Left cardiac atrium (tissue), 4 donors: ENCODE data around the gene KICS2. TPM values are rescaled to one million over a fixed set of nuclear protein-coding genes. Genes with fewer than 3 reads are reported as not detected.

Experiments
- ATAC-seq, 2 donors: fragments of 200-7000 bp; cut with Tn5 transposase; one replicate each; pipeline ENCODE4 v1.9.1; 2020; ENCODE audit warnings: mild to moderate bottlenecking in 2 of 2, moderate library complexity in 2 of 2
- DNase-seq: peaks from one replicate; pipeline ENCODE4 v3.0.0-alpha.2; 2020
- intact Hi-C, 2 donors: fragments of 100-400 bp; cut with DNase I; formaldehyde crosslinking; loops; one replicate each; pipeline versions ENCODE4 v1.14.1 to v1.15.1; 2022 to 2023
- long read RNA-seq: library from polyadenylated mRNA; unstranded; transcript quantifications from one replicate; pipeline ENCODE4 v2.0.0, GENCODE V29; 2021
- total RNA-seq, 2 donors: library from RNA; stranded (reverse); fragmentation: NEBNext Ultra II Directional; extraction: Animal tissue kit (Norgen Biotek cat#: 25700); gene quantifications; one replicate each; pipeline ENCODE4 v1.2.1, GENCODE V29; 2021
- donor health status: DM: no; HTN: yes; CAD: no.
- donor health status: DM: no; HTN: yes; CAD: no; lungs with severe emphysema.
- donor health status: DM: yes; HTN: yes; CAD: no.
- donor health status: Dilated cardiomyopathy.

Gene KICS2
- total RNA-seq, result 1 to 10 TPM; 3.5 to 5.1 TPM
- long read RNA-seq, full-length matches to known transcripts, result 2 of 2 reads
- long read RNA-seq, partial matches to known transcripts, result 0 of 2 reads
- long read RNA-seq, other reads (novel, unspliced or antisense), result 0 of 2 reads

- ATAC-seq (peak; percentile 99), DNase-seq (peak; percentile 96)
- intact Hi-C loops, result no loop called here
Observed at GRCh38 chr12:64222009-64222765, at the start of gene KICS2. TSS of gene KICS2 (minus strand) at chr12:64222296. CDS start at chr12:64222237, 59 bp downstream.

GRCh38 chr12:64270411-64270810 lies 48.3 kb upstream of the KICS2 start:
- intact Hi-C loops, result no loop called here

GRCh38 chr12:64269161-64269560 lies 47.1 kb upstream of the KICS2 start:
- DNase-seq, result no peak
- ATAC-seq, result no peak
- intact Hi-C loops, result no loop called here

More at GRCh38 chr12:64270411-64270810, 48.3 kb upstream of the KICS2 start:
- DNase-seq, result no peak
- ATAC-seq, result no peak

- ATAC-seq (no peak), DNase-seq (no peak)
- intact Hi-C loops, result no loop called here
Observed at GRCh38 chr12:64268409-64268808, 46.3 kb upstream of the KICS2 start.

- intact Hi-C loops, result no loop called here
- no peak for ATAC-seq
- DNase-seq, result no peak
Observed at GRCh38 chr12:64265839-64266238, 43.7 kb upstream of the KICS2 start.

DNA sequence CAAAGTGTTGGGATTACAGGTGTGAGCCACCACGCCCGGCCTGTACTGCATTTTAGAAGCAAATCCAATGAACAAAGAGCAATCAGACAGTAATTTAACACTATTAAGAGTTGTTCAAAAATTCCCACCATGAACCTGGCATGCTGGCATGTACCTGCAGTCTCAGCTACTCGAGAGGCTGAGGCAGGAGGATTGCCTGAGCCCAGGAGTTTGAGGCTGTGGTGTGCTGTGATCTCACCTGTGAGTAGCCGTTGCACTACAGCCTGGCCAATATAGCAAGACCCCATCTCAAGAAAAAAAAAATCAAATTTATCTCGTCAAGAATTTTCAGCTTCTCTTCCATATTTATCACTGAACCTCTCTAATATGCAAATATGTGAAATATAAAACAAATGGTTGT lies 39.7 kb upstream of the KICS2 start:
- DNase-seq (no peak), ATAC-seq (no peak)
- intact Hi-C loops, result no loop called here

DNA sequence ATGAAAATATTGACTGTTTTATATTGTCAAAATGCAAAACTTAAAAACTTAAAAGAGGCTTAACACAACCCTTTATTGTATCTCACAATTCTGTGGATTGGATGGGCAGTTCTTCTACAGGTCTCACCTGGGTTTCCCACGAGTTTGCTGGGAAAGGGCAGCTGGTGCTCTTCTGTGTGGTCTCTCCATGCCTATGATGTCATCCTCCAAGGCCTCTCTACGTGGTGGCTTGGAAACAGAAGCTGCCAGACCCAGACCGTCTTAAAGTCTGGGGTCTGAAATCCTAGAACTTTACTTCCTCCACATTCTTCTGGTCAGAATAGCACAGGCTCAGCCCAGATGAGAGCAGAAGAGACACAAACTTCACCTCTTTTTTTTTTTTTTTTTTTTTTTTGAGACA lies 36.5 kb upstream of the KICS2 start:
- DNase-seq (no peak), ATAC-seq (no peak)
- intact Hi-C loops, result loop anchor here in 1 of 2 donors (5.0 to 10.0 kb wide), 2 partner anchors 74 to 436 kb away; no protein-coding TSS in a partner anchor

DNA sequence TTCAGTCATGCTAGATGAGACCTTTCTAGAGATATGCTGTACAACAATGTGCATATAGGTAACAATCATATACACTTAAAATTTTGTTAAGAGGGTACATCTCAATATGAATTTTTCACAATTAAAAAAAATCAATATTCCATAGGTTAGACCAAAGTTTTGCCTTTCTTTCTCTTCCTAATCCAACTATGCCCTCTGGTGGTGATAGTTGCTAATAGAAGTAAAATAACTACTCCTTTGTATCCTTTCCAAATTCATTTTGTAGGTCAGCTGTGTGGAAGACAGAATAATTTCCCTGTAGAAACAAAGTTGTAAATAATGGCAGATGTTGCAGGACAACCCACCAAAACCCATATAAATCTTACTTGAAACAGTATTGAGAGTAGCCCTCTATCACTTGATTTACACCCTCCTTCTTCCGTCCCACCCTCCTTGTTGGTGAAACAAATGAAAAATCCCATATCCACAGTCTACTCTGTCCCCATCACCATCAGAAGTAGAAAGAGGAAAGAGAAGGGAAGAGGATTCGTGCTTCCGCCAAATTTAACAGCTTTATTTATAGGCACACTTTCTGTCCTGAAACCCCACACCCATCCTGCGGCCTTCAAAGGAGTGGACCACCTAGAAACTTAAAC lies 34.2 kb upstream of the KICS2 start:
- intact Hi-C loops, result loop anchor here (2.0 to 10.0 kb wide), 4 partner anchors 71 to 434 kb away; no protein-coding TSS in a partner anchor
- no peak for DNase-seq
- ATAC-seq, result peak; percentile 44 to 55

DNA sequence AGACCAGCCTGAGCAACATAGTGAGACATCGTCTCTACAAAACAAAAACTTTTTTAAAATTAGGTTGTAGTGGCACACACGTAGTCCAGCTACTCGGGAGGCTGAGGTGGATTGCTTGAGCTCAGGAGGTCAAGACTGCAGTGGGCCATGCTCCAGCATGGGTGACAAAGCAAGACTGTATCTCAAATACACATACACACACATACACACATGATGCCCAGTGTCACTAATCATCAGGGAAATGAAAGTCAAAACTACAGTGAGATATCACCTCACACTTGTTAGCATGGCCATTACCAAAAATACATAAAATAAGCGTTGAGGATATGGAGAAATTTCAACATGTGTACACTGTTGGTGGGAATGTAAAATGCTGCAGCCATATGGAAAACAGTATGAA lies 33.2 kb upstream of the KICS2 start:
- ATAC-seq (no peak), DNase-seq (no peak)
- intact Hi-C loops, result loop anchor here in 1 of 2 donors (5.0 to 10.0 kb wide), 2 partner anchors 70 to 433 kb away; no protein-coding TSS in a partner anchor

DNA sequence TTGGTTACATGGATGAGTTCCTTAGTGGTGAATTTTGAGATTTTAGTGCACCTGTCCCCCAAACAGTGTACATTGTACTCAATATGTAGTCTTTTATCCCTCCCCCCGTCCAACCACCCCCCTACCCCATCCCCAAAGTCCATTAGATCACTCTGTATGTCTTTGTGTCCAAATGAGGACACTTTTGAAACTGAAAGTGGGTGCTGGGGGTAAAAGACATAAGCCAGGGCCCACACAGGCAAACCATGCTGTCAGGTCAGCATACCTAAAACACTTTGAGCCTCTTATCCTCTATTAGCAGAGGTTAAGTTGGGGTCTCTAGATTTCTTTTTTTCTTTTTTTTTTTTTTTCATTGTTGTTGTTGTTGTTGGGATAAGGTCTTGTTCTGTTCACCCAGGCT lies 31.3 kb upstream of the KICS2 start:
- ATAC-seq (no peak), DNase-seq (no peak)
- intact Hi-C loops, result loop anchor here in 1 of 2 donors (10.0 kb wide), 1 partner anchor 69 kb away; no protein-coding TSS in a partner anchor

DNA sequence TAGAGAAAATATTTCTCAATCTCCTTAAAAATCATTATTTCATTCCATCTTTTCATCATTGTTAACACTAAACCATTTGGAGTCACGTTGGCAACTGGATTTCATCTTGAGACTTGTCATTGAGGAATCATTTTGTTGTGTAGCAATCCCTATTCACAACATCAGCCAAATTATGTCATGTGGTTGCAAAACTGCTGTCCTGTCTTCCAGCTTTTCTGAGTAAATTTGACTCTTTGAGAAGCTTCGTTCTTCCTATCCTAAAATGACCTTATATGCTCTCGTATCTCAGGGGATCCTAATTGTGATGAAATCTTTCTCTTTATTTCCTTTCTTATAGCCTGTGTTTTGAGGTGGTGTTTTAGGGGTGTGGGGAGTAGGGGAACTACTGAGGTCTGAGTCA lies 30.6 kb upstream of the KICS2 start:
- ATAC-seq, result peak; percentile 70 to 77
- DNase-seq, result no peak
- intact Hi-C loops, result loop anchor here in 1 of 2 donors (10.0 kb wide), 1 partner anchor 68 kb away; no protein-coding TSS in a partner anchor

- intact Hi-C loops, result no loop called here
- ATAC-seq (no peak), DNase-seq (no peak)
Observed at GRCh38 chr12:64243809-64244208, 21.7 kb upstream of the KICS2 start.

DNA sequence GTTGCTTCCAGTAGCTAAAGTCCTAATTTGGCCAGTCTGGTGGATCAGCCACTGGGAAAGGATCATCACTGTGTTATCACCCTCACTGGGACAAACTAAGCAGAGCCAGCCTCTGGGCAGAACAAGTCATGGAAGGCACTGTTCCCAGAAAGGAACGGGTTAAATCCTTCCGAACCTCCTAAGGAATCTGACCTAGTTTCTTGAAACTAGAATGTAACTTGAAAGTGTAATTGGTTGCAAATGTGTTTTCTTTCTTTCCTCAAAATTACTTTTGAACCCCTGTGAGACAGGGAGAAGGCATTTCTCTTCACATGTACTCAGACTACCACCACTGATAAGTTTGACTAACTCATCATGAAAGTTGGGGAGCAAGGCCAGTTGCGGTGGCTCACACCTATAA lies 18.7 kb upstream of the KICS2 start:
- DNase-seq (no peak), ATAC-seq (peak in 1 of 2 donors; percentile 30)
- intact Hi-C loops, result no loop called here

DNA sequence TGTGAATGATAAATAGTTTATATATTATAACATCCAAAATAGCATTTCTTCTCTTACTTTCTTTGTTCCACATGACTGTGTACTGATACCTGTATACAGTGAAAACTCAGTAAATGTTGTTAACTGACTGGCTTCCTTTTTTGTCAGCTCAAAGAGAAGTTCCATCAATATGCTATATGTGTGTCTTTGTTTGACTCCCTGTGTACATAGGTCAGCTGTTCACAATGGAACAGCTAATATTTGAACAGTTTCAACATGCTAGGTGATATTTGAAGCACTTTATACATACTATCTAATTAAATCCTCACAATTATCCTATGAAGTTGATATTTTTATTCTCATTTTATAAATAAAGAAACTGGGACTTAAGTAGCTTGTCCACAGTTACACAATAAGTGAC lies 15.3 kb upstream of the KICS2 start:
- ATAC-seq, result no peak
- intact Hi-C loops, result no loop called here
- no peak for DNase-seq

DNA sequence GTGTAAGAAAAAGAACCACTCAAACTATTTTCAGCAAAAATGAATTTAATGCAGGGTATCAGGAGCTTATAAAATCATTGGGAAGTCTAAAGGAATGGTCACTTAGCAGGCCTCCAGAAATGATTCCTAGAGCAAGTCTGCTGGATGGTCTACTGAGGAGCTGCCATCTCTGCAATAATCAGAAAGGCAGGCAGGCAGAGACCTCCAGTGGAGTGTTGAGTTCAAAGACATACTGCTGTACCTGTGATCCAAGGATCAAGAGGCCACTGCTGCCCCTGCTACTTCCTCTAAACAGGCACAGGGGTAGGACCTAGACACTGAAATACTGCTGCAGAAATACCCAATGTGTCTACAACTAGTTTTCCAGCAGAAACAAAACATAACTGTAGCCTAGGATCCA lies 14.5 kb upstream of the KICS2 start:
- DNase-seq (no peak), ATAC-seq (no peak)
- intact Hi-C loops, result no loop called here

DNA sequence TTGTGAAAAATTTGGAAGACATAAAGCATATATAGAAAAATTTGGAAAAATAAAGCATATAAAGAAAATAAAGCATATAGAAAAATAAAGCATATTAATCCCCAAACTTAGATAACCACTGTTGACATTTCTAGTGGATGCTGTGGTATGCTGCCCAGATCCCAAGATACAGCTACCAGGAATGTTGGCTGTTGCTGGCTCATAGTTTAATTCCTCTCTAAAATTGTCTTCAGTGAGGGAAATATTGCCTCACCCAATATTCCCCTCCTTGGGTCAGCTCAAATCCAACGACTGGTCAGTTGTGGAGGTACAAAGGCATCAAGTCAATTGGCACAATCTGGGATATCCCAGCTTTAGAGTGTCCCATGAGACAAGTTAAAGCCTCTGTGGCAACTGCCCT lies 10.1 kb upstream of the KICS2 start:
- DNase-seq, result no peak
- no peak for ATAC-seq
- intact Hi-C loops, result no loop called here

- ATAC-seq (no peak), DNase-seq (no peak)
- intact Hi-C loops, result no loop called here
Observed at GRCh38 chr12:64229796-64230195, 7.7 kb upstream of the KICS2 start.

- ATAC-seq, result no peak
- DNase-seq, result no peak
- intact Hi-C loops, result no loop called here
Observed at GRCh38 chr12:64229240-64229639, 7.1 kb upstream of the KICS2 start.

DNA sequence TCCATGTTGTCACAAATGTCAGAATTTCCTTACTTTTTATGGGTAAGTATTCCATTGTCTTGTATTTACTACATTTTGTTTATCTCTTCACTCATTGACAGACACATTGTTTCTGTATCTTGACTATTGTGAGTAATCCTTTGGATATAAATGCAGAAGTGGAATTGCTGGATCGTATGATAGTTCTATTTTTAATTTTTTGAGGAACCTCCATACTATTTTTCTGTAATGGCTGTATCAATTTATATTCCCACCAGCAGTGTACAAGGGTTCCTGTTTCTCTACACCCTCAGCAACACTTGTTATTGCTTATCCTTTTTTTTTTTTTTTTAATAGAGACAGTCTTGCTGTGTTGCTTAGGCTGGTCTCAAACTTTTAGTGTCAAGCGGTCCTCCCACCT lies 3.5 kb upstream of the KICS2 start:
- ATAC-seq, result no peak
- intact Hi-C loops, result no loop called here

GRCh38 chr12:64221651-64222008 lies 466 bp downstream of the KICS2 start:
- intact Hi-C loops, result no loop called here
- ATAC-seq (peak; percentile 86 to 93), DNase-seq (peak; percentile 93)

More for the DNA sequence above, 3.5 kb upstream of the KICS2 start:
- no peak for DNase-seq
